NCI-H146 treated with DMSO at 0.1 percent for 48 hours (cell line): ENCODE data around the gene LOC101059915.
"Not testable (repeated sequence)": the region's sequence is repeated elsewhere in the genome, so short reads cannot be mapped to it uniquely, and the experiment has no call there.

Experiments
- DNase-seq: peaks from one replicate; lab custom pipeline; 2025; ENCODE audit not compliant: unreplicated experiment; lab: John Stamatoyannopoulos, UW

The LOC101059915 gene

DNA sequence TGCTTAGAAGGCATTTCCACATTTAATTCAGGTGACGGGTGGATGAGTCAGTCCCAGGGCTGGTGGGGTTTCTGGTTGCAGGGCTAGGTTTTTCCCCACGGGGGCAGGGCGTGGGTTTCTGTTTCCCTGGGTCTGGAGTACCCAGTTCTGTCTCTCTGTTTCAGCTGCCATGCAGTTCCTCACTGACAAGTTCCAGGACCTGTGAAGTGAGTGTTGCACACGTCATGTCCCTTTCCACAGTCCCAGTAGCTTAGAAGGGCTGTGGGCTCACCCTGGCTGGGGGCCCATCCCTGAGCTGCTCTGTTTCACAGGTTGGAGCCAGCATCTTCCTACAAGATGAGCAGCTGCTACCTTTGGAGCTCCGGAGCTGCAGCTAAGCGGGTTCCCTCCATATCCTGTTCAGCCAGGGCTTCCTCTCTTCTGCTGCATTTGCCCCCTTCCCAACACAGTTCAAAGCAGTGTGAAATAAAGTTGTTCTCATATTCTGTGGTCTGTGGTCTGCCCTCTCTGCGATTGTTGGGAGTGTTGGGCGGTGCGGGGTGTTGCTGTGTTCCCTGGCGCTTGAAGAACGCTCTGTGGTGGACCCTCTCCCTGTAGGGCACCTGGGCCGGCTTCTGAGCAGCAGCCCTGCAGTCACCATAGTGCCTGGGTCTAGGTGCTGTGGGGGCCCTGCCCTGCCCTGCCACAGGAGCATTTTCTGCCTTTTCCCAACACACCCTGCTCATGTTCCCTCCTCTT is 3.9 kb downstream of the LOC101059915 start:
- DNase-seq, result no peak

GRCh38 chrX:71671938-71672337 is 4.6 kb downstream of the LOC101059915 start:
- no peak for DNase-seq

- not testable (repeated sequence) for DNase-seq
Observed at GRCh38 chrX:71675636-71676035, 8.3 kb downstream of the LOC101059915 start.

DNA sequence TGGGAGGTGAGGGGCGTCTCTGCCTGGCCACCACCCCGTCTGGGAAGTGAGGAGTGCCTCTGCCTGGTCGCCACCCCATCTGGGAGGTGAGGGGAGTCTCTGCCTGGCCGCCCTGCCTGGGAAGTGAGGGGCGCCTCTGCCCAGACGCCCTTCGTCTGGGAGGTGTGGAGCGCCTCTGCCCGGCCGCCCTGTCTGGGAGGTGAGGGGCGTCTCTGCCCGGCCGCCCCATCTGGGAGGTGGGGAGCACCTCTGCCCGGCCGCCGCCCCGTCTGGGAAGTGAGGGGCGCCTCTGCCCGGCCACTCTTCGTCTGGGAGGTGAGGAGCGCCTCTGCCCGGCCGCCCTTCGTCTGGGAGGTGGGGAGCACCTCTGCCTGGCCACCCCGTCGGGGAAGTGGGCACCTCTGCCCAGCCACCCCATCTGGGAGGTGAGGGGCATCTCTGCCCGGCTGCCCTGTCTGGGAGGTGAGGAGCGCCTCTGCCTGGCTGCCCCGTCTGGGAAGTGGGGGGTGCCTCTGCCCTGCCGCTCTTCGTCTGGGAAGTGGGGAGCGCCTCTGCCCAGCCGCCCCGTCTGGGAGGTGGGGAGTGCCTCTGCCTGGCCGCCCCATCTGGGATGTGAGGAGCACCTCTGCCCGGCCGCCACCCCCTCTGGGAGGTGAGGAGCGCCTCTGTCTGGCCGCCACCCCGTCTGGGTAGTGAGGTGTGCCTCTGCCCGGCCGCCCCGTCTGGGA is 8.9 kb downstream of the LOC101059915 start:
- DNase-seq, result not testable (repeated sequence)

- DNase-seq, result not testable (repeated sequence)
Observed at GRCh38 chrX:71677195-71677594, 9.8 kb downstream of the LOC101059915 start.

GRCh38 chrX:71679575-71680207 is 12.3 kb downstream of the LOC101059915 start:
- DNase-seq, result no peak

- not testable (repeated sequence) for DNase-seq
Observed at GRCh38 chrX:71696641-71697465, 29.5 kb downstream of the LOC101059915 start.

- DNase-seq, result not testable (repeated sequence)
Observed at GRCh38 chrX:71697466-71698298, 30.3 kb downstream of the LOC101059915 start.

- DNase-seq, result not testable (repeated sequence)
Observed at GRCh38 chrX:71698299-71699022, 31.1 kb downstream of the LOC101059915 start.

DNA sequence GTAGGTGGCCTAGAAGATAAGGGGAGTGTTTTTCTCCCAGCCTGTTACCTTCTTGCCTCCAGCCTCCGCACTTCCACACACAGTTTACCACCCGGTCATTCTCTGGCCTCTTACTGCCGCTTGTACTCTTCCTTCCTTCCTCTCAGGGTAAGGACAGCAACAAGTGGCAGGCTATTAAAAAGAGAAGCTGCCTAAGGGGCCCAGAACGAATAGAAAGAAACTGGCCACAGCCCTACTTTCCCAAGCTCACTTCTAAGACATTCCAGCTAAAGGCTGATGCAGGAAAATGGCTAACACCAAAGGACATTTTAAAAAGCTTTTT is 31.6 kb downstream of the LOC101059915 start:
- DNase-seq, result not testable (repeated sequence)

GRCh38 chrX:71702853-71703252 is 35.5 kb downstream of the LOC101059915 start:
- DNase-seq, result not testable (repeated sequence)

GRCh38 chrX:71714064-71714463 is 46.7 kb downstream of the LOC101059915 start:
- not testable (repeated sequence) for DNase-seq

- not testable (repeated sequence) for DNase-seq
Observed at GRCh38 chrX:71715551-71715950, 48.2 kb downstream of the LOC101059915 start.

- not testable (repeated sequence) for DNase-seq
Observed at GRCh38 chrX:71716323-71716722, 49.0 kb downstream of the LOC101059915 start.

- DNase-seq, result not testable (repeated sequence)
Observed at GRCh38 chrX:71718185-71718584, 50.8 kb downstream of the LOC101059915 start, which contains the start of gene CXorf49. Gene CXorf49, minus strand, starts transcription at chrX:71718285. Its CDS starts 134 bp downstream, at chrX:71718151.

DNA sequence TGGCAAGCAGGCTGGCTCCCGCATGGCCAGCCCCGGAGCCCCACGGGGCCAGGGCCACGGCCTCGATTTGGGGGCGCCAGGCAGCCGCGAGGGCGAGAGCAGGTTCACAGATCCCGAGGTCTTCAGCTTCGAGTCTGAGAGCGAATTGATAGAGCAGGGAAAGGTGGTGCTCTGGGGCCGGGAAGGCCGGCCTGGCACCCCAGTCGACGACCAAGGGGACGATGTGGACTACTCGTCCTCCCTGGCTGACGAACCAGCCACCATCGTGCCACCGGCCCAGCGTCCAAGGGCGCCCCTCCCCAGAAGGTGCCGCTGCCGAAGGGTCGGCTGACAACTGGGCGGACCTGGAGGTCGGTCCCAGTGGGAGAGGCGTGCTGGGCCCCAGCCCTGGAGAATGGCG is 51.8 kb downstream of the LOC101059915 start:
- DNase-seq, result not testable (repeated sequence)

DNA sequence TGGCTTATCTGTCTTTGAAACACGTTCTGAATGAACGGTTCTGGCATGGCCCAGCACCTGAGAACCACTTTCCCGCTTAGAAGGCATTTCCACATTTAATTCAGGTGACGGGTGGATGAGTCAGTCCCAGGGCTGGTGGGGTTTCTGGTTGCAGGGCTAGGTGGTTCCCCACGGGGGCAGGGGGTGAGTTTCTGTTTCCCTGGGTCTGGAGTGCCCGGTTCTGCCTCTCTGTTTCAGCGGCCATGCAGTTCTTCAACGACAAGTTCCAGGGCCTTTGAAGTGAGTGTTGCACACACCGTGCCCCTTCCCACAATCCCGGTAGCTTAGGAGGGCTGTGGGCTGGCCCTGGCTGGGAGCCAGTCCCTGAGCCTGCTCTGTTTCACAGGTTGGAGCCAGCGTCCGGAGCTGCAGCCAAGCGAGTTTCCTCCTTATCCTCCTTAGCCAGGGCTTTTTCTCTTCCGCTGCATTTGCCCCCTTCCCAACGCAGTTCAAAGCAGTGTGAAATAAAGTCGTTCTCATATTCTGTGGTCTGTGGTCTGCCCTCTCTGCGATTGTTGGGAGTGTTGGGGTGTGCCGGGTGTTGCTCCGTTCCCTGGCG is 53.0 kb downstream of the LOC101059915 start:
- not testable (repeated sequence) for DNase-seq
